ENCODE measurements around the gene POLD4. TPM values are rescaled to one million over a fixed set of nuclear protein-coding genes. Genes with fewer than 3 reads are reported as not detected.

POLD4 gene
- polyA plus RNA-seq, 1 donor from 2014 or later, result 384 TPM

DNA sequence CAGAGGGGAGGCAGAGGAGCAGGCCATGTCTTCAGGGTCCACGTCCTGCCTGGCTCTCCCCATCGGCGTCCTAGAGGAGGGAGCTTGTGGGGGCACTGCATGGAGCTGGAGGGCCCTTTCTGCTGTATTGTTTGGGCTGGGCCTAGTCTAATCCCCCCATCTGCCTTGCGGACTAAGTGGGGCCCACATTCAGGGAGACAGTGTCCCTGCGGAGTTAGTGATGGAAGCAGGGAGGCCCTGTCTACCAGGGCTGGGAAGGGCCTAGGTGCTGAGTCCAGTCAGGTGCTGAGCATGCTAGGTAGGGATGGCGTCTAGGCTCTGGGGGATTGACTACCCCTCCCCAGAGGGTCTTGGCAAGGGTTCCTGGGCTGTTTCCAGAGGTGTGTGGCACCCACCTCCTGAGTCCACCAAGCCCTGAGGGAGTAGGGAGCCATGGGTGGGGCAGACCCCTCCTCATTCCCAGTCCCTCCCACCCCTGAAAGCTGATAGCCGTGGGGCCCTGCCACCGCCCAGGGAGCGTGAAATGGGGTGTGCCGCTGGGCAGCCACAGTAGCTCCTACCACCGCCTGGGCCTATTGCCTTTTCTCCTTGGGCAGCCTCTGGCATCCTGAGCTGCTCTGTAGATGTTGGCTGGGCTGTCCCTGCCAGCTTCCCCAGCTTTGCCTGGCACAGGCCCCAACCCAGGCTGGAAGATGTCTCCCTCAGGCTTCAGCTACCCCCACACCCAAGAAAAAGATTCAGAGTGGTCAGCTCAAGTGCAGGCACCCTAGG, 1.9 kb upstream of the POLD4 start:
- Mint-ChIP-seq H3K27ac (peak overlapping the region; percentile 71 to 100 (median 100)), H3K4me3 (peak overlapping the region in 3 of 4 donors; percentile 79 to 99 (median 99)), H3K9me3 (no peaks in the 10 kb centered on the region), H3K4me1 (peaks cover 20 to 50% (median 46%) of the 10 kb centered on the region in 3 donors), H3K27me3 (no peaks in the 10 kb centered on the region), H3K36me3 (no peaks in the 10 kb centered on the region)

GRCh38 chr11:67354075-67355022, 1.0 kb upstream of the POLD4 start:
- H3K4me3 Mint-ChIP-seq, result peak overlapping the region; percentile 97 to 99 (median 98)
- no peaks in the 10 kb centered on the region for H3K36me3 Mint-ChIP-seq
- H3K4me1 Mint-ChIP-seq, result peaks cover 28 to 58% (median 55%) of the 10 kb centered on the region in 3 donors
- no peaks in the 10 kb centered on the region for H3K9me3 Mint-ChIP-seq
- H3K27me3 Mint-ChIP-seq, result no peaks in the 10 kb centered on the region
- peak overlapping the region; percentile 99 to 100 (median 100) for H3K27ac Mint-ChIP-seq

GRCh38 chr11:67352546-67353316, 615 bp downstream of the POLD4 start:
- no peaks in the 10 kb centered on the region for H3K36me3 Mint-ChIP-seq
- H3K27ac Mint-ChIP-seq, result peak overlapping the region; percentile 99 to 100 (median 100)
- H3K9me3 Mint-ChIP-seq, result no peaks in the 10 kb centered on the region
- no peaks in the 10 kb centered on the region for H3K27me3 Mint-ChIP-seq
- peak overlapping the region; percentile 97 to 99 (median 98) for H3K4me3 Mint-ChIP-seq
- peaks cover 33 to 64% (median 60%) of the 10 kb centered on the region in 3 donors for H3K4me1 Mint-ChIP-seq

GRCh38 chr11:67351275-67352005, 1.9 kb downstream of the POLD4 start:
- Mint-ChIP-seq H3K27ac (peak overlapping the region; percentile 99 to 100 (median 100)), H3K4me1 (peaks cover 33 to 56% (median 52%) of the 10 kb centered on the region in 3 donors), H3K4me3 (peak overlapping the region; percentile 97 to 99 (median 98)), H3K9me3 (no peaks in the 10 kb centered on the region), H3K27me3 (no peaks in the 10 kb centered on the region), H3K36me3 (no peaks in the 10 kb centered on the region)

GRCh38 chr11:67349928-67350465, 3.3 kb downstream of the POLD4 start:
- peak overlapping the region; percentile 74 to 82 (median 78) for H3K27ac Mint-ChIP-seq
- H3K36me3 Mint-ChIP-seq, result no peaks in the 10 kb centered on the region
- peaks cover 40 to 61% (median 54%) of the 10 kb centered on the region in 3 donors for H3K4me1 Mint-ChIP-seq
- no peaks in the 10 kb centered on the region for H3K27me3 Mint-ChIP-seq
- no peaks in the 10 kb centered on the region for H3K9me3 Mint-ChIP-seq
- peak overlapping the region; percentile 66 to 99 (median 82) for H3K4me3 Mint-ChIP-seq

DNA sequence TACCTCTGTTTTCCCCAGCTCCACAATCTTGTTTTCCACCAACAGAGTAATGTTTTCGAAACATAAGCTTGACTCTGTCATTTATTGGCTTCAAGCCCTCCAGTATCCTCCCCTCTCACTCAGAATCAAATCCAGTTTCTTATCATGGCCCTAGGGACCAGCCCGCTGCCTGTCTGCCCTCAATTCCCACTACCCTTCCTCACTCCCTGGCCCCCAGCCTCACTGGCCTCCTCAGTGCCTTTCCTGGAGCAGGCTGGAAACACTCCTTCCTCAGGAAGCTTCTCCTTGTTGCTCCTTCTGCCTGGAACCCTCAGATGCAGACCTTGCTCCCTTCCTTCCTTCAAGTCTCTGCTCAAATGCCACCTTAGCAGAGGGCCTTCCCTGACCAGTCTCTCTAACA, 3.9 kb downstream of the POLD4 start:
- Mint-ChIP-seq H3K4me1 (peaks cover 41 to 60% (median 53%) of the 10 kb centered on the region in 3 donors), H3K36me3 (no peaks in the 10 kb centered on the region), H3K4me3 (peak overlapping the region; percentile 46 to 83 (median 74)), H3K9me3 (no peaks in the 10 kb centered on the region), H3K27me3 (no peaks in the 10 kb centered on the region), H3K27ac (peak overlapping the region; percentile 74 to 82 (median 78))

GRCh38 chr11:67349036-67349435, 4.3 kb downstream of the POLD4 start:
- peaks cover 40 to 59% (median 52%) of the 10 kb centered on the region in 3 donors for H3K4me1 Mint-ChIP-seq
- H3K9me3 Mint-ChIP-seq, result no peaks in the 10 kb centered on the region
- no peaks in the 10 kb centered on the region for H3K36me3 Mint-ChIP-seq
- no peaks in the 10 kb centered on the region for H3K27me3 Mint-ChIP-seq
- H3K27ac Mint-ChIP-seq, result peak overlapping the region in 2 of 3 donors; percentile 51 to 78
- peak overlapping the region in 3 of 4 donors; percentile 6 to 83 (median 46) for H3K4me3 Mint-ChIP-seq

GRCh38 chr11:67347964-67348749, 5.2 kb downstream of the POLD4 start:
- Mint-ChIP-seq H3K36me3 (no peaks in the 10 kb centered on the region), H3K4me3 (peak overlapping the region in 2 of 4 donors; percentile 6 to 60), H3K9me3 (no peaks in the 10 kb centered on the region), H3K4me1 (peaks cover 32 to 55% (median 49%) of the 10 kb centered on the region in 3 donors), H3K27me3 (no peaks in the 10 kb centered on the region), H3K27ac (peak overlapping the region; percentile 47 to 63 (median 51))

DNA sequence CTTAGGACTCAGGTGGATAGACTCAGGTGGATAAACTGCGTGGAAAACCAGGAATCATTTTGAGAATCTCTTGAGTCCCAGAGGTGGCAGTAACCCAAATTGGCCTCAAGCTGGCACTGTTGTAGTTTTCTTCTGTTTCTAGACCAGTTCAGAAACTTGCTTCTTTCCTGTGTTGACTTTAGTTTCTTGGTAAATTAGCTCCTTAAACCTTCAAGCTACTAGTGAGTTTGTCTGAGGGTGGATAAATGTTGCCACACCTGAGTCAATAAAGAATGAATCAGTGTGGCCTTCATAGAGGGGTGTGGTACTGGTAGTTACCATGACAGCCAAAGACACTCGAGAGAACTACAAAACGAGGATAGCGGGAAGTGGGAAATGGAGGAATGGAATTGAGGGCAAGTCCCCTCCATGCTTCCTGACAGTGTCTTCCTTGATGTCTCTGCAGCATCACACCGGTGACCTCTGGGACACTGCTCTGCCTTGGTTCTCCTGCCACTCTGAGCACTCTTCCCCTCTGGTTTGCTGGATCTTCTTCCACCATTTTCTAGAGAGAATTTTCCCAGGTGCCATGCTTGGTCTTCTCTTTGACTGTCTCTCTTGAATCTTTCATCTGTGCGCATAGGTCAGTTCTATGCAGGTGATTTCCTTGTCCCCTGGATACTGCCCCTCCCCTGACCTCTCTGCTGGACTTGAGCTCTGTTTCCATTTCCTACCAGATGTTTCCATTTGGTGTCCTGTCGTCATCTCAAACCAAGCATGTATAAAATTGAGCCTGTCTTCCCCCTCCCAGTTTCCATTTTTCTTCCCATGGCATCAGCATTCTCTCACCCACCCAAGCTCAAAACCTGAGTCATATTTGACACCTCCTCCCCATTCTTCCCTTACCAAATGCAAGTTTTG, 7.2 kb downstream of the POLD4 start:
- no peaks in the 10 kb centered on the region for H3K27me3 Mint-ChIP-seq
- H3K36me3 Mint-ChIP-seq, result no peaks in the 10 kb centered on the region
- peak overlapping the region; percentile 4 to 76 (median 10) for H3K27ac Mint-ChIP-seq
- H3K4me1 Mint-ChIP-seq, result peaks cover 34 to 55% (median 45%) of the 10 kb centered on the region in 3 donors
- no peaks in the 10 kb centered on the region for H3K9me3 Mint-ChIP-seq
- H3K4me3 Mint-ChIP-seq, result peak overlapping the region in 3 of 4 donors; percentile 6 to 78 (median 48)

DNA sequence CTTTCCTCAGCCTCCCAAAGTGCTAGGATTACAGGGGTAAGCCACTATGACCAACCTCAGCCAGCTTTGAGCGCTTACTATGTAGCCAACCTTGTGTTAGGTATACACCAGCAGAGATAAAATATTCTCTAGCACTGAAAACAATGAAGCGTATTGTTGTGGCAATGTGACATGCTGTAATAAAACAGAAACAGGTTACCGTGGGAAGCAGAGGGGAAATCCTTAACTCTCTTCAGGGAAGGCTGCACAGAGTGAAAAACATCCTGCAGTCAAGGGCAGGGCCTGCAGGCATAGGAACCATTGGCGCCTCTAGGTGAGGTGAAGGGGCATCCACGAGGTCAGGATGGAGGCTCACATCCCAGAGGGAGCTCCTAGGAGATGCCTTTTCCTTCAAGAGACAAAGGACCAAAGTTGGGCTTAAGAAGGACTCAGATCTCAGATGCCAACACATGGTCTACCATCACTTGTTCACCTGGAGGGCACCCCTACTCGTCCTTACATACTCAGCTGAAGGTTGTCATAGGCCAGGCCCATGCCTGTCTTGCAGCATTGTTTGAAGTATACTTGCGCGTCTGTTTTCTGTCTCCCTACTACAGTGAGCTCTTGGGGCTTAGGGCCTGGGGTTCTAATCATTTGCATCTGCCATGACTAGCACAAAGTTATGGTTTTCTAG, 8.0 kb downstream of the POLD4 start:
- peak overlapping the region in 2 of 3 donors; percentile 43 to 72 for H3K27ac Mint-ChIP-seq
- H3K27me3 Mint-ChIP-seq, result no peaks in the 10 kb centered on the region
- no peaks in the 10 kb centered on the region for H3K9me3 Mint-ChIP-seq
- H3K4me1 Mint-ChIP-seq, result peaks cover 31 to 52% (median 42%) of the 10 kb centered on the region in 3 donors
- H3K4me3 Mint-ChIP-seq, result peak overlapping the region in 2 of 4 donors; percentile 48 to 78
- H3K36me3 Mint-ChIP-seq, result no peaks in the 10 kb centered on the region

DNA sequence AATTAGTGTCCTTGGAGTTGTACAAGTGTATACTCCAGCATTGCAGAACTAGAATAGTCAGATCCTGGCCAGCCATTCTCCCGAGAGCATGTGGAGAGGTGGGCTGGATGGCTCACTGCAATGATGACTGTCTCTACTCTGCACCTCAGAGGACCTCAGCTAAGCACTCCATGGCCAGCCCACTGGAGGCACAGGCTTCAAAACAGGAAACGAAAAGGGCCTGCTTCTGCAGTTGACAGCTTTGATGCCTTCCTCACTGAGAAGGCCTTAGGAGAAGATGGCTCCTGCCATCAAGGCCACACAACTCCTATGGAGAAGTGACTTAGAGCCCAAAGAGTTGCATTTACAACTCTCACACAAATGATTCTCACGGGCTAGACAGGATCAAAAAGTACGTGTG, 9.1 kb downstream of the POLD4 start:
- peak overlapping the region in 1 of 3 donors; percentile 65 for H3K27ac Mint-ChIP-seq
- no peaks in the 10 kb centered on the region for H3K36me3 Mint-ChIP-seq

DNA sequence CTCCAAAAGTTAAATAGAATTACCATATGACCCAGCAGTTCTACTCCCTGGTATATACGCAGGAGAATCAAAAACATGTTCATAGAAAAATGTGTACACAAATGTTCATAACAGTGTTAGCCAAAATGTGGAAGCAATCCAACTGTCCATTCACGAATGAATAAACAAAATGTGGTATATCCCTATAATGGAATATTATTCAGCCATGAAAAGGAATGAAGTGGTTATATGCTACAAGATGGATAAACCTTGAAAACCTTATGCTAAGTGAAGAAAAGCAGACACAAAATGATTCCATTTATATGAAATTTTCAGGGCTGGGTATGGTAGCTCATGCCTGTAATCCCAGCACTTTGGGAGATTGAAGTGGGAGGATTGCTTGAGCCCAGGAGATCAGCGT, 16.1 kb downstream of the POLD4 start:
- H3K27me3 Mint-ChIP-seq, result no peaks in the 10 kb centered on the region
- H3K9me3 Mint-ChIP-seq, result no peaks in the 10 kb centered on the region
- peaks cover 2% of the 10 kb centered on the region for H3K36me3 Mint-ChIP-seq
- no peak overlapping the region for H3K27ac Mint-ChIP-seq
- no peak overlapping the region for H3K4me3 Mint-ChIP-seq
- H3K4me1 Mint-ChIP-seq, result peaks cover 0 to under 1% (median 0%) of the 10 kb centered on the region in 3 donors

More for the DNA sequence above, 9.1 kb downstream of the POLD4 start:
- H3K27me3 Mint-ChIP-seq, result no peaks in the 10 kb centered on the region
- no peaks in the 10 kb centered on the region for H3K9me3 Mint-ChIP-seq
- H3K4me1 Mint-ChIP-seq, result peaks cover 21 to 42% (median 32%) of the 10 kb centered on the region in 3 donors
- H3K4me3 Mint-ChIP-seq, result peak overlapping the region in 1 of 4 donors; percentile 19

All from IgD-negative memory B cell (primary cell).